Fibroblast of mammary gland (primary cell): ENCODE data around the gene KRTAP1-4.
"Not testable (repeated sequence)": the region's sequence is repeated elsewhere in the genome, so short reads cannot be mapped to it uniquely, and the experiment has no call there.

Experiments
- DNase-seq: peaks from one replicate; pipeline ENCODE4 v3.0.0-alpha.2; 2010; ENCODE audit warnings: low read depth
- H3K4me3 ChIP-seq: 2 replicates; pipeline ENCODE4 v1.5.1; 2011; ENCODE audit warnings: low read depth, mild to moderate bottlenecking, low read length, moderate library complexity; ENCODE audit not compliant: control insufficient read depth
- CTCF ChIP-seq: conservative IDR thresholded peaks from 2 replicates; pipeline ENCODE4 v1.5.1; 2011; ENCODE audit warnings: low read depth, low read length, inconsistent platforms; ENCODE audit not compliant: control insufficient read depth, insufficient read depth

Gene KRTAP1-4

DNA sequence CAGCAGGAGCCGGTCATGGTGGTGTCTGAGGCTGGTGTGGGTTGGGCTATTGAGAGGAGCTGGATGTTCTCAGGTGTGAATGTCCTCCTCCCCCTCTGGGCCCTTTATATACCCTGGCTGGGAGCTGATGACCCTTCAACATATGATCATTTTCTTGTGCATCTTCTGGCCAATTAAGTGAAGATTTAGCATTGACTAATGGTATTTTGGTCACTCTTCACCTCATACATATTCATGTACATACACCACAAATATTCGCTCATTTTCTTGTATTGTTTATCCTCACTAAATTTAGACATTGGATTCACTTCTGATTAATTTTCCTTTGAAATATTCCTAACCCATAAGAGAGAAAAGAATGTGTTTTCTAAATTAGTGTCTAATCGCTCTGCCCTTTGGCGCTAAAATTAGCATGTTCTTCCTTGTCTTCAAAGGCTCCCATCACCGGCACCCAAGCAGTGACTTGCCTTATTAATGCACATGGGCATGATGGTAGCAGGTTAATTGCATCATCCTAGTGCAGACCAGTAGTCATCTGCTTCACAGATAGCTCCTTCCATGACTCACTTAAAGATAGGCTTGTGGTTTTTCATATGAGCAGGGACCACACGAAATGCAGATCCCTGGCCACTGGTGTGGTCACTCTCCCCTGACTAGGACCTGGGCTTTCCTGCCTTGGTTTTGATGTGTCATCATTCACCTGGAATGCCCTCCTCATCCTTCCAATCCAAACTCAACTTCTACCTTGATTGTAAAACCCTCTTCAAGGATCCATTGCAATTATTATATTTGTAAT, 36.0 kb upstream of the KRTAP1-4 start, which contains the start of gene KRTAP2-4:
TSS of gene KRTAP2-4 (minus strand) at position 51 of the 796 bp plus-strand sequence. CDS start at position 17, 34 bp downstream.
- DNase-seq = peak; percentile 91
- H3K4me3 ChIP-seq = no peak within 1 kb of the TSS
- no peak for TF ChIP-seq CTCF

DNA sequence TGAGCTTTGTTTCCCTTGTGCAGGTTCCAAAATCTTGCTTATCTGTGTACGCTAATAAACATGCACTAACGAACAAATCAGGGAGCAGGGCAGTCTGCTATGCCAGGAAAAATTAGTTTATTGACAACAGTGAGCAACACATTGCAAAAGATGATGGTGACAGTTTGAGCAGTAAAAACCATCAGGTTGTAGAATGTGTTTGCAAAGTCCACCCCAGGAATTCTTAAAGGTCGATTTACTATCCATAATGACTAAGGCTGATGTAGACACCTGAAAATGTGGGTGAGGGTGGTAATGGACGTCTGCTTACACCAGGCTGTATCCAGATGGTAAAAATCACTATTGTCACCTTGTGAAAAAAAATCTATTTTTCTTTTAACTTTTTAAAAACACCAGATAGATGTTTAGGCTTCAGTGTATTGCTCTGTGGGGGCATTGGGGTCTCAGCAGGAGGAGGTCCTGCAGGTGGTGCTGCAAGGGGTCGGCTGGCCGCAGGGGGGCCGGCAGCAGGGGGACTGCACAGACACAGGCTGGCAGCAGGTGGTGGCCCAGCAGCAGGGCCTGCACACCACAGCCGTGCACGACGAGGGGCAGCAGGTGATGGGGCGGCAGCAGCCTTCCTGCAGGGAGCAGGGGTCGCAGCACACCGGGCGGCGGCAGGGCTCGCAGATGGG, 35.2 kb upstream of the KRTAP1-4 start:
- H3K4me3 ChIP-seq = not testable (repeated sequence)

GRCh38 chr17:41064301-41064700, 34.3 kb upstream of the KRTAP1-4 start:
- TF ChIP-seq CTCF = no peak
- no peak for DNase-seq
- H3K4me3 ChIP-seq = no peak overlapping the region

More for the DNA sequence above, 35.2 kb upstream of the KRTAP1-4 start:
- DNase-seq = not testable (repeated sequence)

DNA sequence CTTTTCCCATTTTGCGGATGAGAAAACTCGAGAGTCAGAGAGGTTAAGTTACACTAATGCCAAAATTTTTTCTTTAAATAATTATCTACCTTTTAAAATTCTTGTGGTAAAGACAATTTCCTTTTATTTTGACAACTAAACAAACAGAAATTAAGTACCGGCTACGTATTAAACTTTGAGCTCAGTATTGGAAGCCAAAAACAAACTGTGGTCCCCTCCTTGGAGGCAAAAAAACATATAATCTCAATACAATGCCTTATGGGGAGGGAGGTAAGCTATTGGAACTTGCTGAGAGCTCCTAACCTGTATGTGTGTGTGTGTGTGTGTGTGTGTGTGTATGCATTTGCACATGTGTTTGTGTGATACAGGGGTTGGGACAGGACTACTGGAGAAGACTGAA, 33.5 kb upstream of the KRTAP1-4 start:
- H3K4me3 ChIP-seq = no peak overlapping the region
- TF ChIP-seq CTCF = no peak
- no peak for DNase-seq

DNA sequence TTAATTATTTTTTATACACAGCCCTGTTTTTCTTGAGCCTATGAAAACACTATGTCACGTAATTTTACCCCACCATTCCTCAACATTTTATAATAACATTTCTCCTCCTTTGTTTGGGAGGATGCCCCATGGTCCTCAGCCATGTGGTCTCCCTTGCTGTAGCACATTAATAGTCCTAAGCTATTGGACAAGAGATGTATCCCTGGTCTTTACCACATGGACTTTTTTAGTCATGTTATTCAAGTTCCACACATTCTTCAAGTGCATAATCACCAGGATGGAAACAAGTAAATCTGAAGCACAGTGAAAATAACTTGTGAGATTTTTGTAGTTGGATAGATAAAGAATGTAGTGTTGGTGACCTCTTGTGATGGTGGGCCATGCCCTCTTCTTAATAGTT, 32.0 kb upstream of the KRTAP1-4 start:
- TF ChIP-seq CTCF = no peak
- no peak overlapping the region for H3K4me3 ChIP-seq
- peak; percentile 89 for DNase-seq

DNA sequence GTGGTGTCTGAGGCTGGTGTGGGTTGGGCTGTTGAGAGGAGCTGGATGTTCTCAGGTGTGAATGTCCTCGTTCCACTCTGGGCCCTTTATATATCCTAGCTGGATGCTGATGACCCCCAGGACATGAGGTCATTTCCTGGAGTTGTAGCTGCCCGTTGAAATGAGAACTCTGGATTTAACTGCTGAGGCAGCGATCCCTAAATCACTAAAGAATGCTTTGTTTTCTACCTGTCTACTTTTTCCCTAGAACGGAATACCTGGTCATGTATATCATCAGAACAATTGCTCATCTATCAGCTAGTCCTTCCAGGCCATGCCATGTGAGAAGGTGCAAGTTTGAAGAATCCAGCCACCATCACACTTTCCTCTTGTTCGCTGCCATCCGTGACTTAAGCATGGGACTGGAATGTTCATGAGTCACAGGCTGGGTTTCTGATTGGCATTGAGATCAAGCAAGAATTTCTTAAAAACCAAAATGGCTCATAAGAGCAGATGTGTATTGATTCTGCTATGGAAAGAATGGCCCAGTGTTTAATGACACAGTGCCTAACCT, 30.1 kb upstream of the KRTAP1-4 start, which contains the start of gene KRTAP2-3:
TSS of gene KRTAP2-3 (minus strand) at position 63 of the 553 bp plus-strand sequence. CDS start 64 bp downstream, outside the sequence.
- no peak within 1 kb of the TSS for H3K4me3 ChIP-seq
- DNase-seq = peak; percentile 92
- no peak for TF ChIP-seq CTCF

DNA sequence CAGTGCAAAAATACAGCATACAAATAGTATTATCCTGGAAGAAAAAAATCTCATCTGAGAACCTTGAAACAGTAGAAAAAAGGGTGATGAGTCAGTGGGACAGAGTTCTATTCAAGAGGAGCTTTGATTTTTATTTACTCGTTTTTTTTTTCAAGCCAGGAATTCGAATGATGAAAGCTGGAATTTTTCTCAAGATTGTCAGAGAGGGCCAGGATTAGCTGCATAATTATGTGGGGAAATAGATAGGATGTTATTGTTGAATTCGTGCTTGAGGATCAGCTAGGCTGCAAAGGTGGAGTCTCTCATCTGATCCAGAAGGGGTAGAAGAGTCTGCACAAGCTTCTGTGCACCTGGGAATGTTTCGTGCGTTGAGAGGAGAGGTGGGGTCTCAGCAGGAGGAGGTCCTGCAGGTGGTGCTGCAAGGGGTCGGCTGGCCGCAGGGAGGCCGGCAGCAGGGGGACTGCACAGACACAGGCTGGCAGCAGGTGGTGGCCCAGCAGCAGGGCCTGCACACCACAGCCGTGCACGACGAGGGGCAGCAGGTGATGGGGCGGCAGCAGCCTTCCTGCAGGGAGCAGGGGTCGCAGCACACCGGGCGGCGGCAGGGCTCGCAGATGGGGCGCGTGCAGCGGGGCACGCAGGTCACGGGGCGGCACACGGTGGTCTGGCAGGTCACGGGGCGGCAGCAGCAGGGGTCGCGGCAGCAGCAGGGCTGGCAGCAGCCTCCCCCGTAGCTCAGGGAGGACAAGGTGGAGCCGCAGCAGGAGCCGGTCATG, 29.5 kb upstream of the KRTAP1-4 start:
- H3K4me3 ChIP-seq = not testable (repeated sequence)
- DNase-seq = peak; percentile 86
